GM23248 (cell line): ENCODE measurements around the gene ARPC2. TPM values are rescaled to one million over a fixed set of nuclear protein-coding genes. Genes with fewer than 3 reads are reported as not detected.

Experiments
- DNase-seq: peaks from one replicate; pipeline ENCODE4 v3.0.0-alpha.2; 2015
- H2AFZ ChIP-seq: fragments of 200-600 bp; sonication (generic); 2 replicates; pipeline ENCODE4 v1.6.1; 2016; ENCODE audit warnings: antibody characterized with exemption
- H3F3A ChIP-seq: fragments of 200-600 bp; sonication (generic); 2 replicates; pipeline ENCODE4 v1.6.1; 2016; ENCODE audit warnings: mild to moderate bottlenecking, antibody characterized with exemption, mixed run types; ENCODE audit not compliant: insufficient read depth
- H3K27ac ChIP-seq: fragments of 200-600 bp; sonication (generic); 2 replicates; pipeline ENCODE4 v1.5.1; 2016; ENCODE audit warnings: mild to moderate bottlenecking
- H3K27me3 ChIP-seq: fragments of 200-600 bp; sonication (generic); replicated peaks from 2 replicates; pipeline ENCODE4 v1.6.1; 2016; ENCODE audit warnings: mild to moderate bottlenecking; ENCODE audit not compliant: insufficient read depth
- H3K36me3 ChIP-seq: fragments of 200-600 bp; sonication (generic); 2 replicates; pipeline ENCODE4 v1.6.1; 2016; ENCODE audit warnings: low read depth, mild to moderate bottlenecking
- H3K4me1 ChIP-seq: fragments of 200-600 bp; sonication (generic); 2 replicates; pipeline ENCODE4 v1.6.1; 2016; ENCODE audit warnings: mild to moderate bottlenecking; ENCODE audit not compliant: insufficient read depth
- H3K4me2 ChIP-seq: fragments of 200-600 bp; sonication (generic); one replicate; pipeline ENCODE4 v1.6.1; 2016; ENCODE audit warnings: mild to moderate bottlenecking; ENCODE audit not compliant: unreplicated experiment
- H3K4me3 ChIP-seq: fragments of 200-600 bp; sonication (generic); 2 replicates; pipeline ENCODE4 v1.5.1; 2016; ENCODE audit warnings: mild to moderate bottlenecking
- H3K79me2 ChIP-seq: fragments of 200-600 bp; sonication (generic); 2 replicates; pipeline ENCODE4 v1.6.1; 2016; ENCODE audit warnings: mild to moderate bottlenecking; ENCODE audit not compliant: insufficient read depth
- H3K9ac ChIP-seq: fragments of 200-600 bp; sonication (generic); 2 replicates; pipeline ENCODE4 v1.6.1; 2016; ENCODE audit warnings: mild to moderate bottlenecking
- H3K9me2 ChIP-seq: fragments of 200-600 bp; sonication (generic); 2 replicates; pipeline ENCODE4 v1.6.1; 2016; ENCODE audit warnings: mixed run types, mild to moderate bottlenecking, moderate library complexity; ENCODE audit not compliant: insufficient read depth
- H3K9me3 ChIP-seq: fragments of 200-600 bp; sonication (generic); one replicate; pipeline ENCODE4 v1.6.1; 2017; ENCODE audit warnings: low read depth
- H4K20me1 ChIP-seq: fragments of 200-600 bp; sonication (generic); 2 replicates; pipeline ENCODE4 v1.6.0; 2016; ENCODE audit not compliant: insufficient read depth
- EZH2 ChIP-seq: fragments of 200-600 bp; sonication (generic); IDR thresholded peaks from 2 replicates; pipeline ENCODE4 v1.6.1; 2018; ENCODE audit warnings: antibody characterized with exemption, mild to moderate bottlenecking; ENCODE audit not compliant: insufficient read depth, poor library complexity, severe bottlenecking
- EZH2phosphoT487 ChIP-seq: fragments of 200-600 bp; sonication (generic); IDR thresholded peaks from 2 replicates; pipeline ENCODE4 v1.6.1; 2018; ENCODE audit warnings: antibody characterized with exemption, moderate library complexity, mild to moderate bottlenecking, low read depth; ENCODE audit not compliant: insufficient read depth
- WGBS, 2 experiments: methylation state at CpG; one replicate each; pipeline ENCODE4 v1.1.6; 2015 to 2017; ENCODE audit warnings: low lambda C conversion rate in 2 of 2, low coverage in 1 of 2; ENCODE audit errors: missing lambda C conversion rate in 2 of 2; 5-methylcytosine and 5-hydroxymethylcytosine counted together
- in situ Hi-C: fragments of 300-500 bp; cut with MboI; formaldehyde crosslinking; loops from 2 replicates; pipeline ENCODE4 v1.15.0; 2020
- polyA plus RNA-seq: library from polyadenylated mRNA; unstranded; fragments of >200 nt; fragmentation: Nextera tagmentation; extraction: Ambion mirVana; gene quantifications from 2 replicates; pipeline ENCODE4 v1.2.1, GENCODE V29; 2016
- total RNA-seq: library from RNA; depleted of rRNA; stranded (reverse); fragments of >200 nt; shearing (Covaris generic); gene quantifications from 2 replicates; pipeline ENCODE4 v1.2.3, GENCODE V29; 2014

The ARPC2 gene
- total and polyA plus RNA-seq, 2 experiments from 2014 or later, result 644 to 851 TPM

DNA sequence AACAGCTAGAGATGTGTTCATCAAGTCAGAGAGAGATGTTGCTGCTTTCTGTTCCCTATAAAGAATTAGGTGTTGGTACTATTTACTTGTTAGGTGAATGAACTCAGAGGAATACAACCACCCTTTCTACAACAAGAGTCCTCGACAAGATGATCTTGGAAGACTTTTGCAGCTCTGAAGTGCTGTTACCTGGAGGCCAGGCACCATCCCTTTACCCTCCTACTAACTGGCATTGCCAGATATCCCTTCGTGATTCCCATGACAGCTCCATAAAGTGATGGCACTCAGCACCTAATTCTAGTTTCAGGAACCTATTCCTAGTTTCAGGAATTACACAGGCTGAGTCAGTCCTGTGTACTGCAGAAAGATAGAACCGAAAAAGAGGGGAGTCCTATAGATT lies 9.9 kb downstream of the ARPC2 start:
- H3K4me2 ChIP-seq, result no peak overlapping the region
- H3K36me3 ChIP-seq, result peaks cover 61% of the 10 kb centered on the region
- peaks cover 25% of the 10 kb centered on the region for H4K20me1 ChIP-seq
- H3K79me2 ChIP-seq, result peaks cover 91% of the 10 kb centered on the region
- 94 to 97% methylated on average over 3 of the region's 3 CpGs for WGBS, 2 experiments
- H3K9ac ChIP-seq, result no peak overlapping the region
- no peak overlapping the region for H3K27ac ChIP-seq
- DNase-seq, result no peak
- no peak overlapping the region for H3K4me3 ChIP-seq
- in situ Hi-C loops, result no loop called here
- H3K27me3 ChIP-seq, result no peaks in the 10 kb centered on the region
- H3K4me1 ChIP-seq, result peaks cover 69% of the 10 kb centered on the region
- H3K9me2 ChIP-seq, result no peaks in the 10 kb centered on the region
- H3K9me3 ChIP-seq, result no peaks in the 10 kb centered on the region
- no peak overlapping the region for H2AFZ ChIP-seq
- peaks cover 88% of the 10 kb centered on the region for H3F3A ChIP-seq
- TF ChIP-seq EZH2phosphoT487, result no peak
- TF ChIP-seq EZH2, result no peak

DNA sequence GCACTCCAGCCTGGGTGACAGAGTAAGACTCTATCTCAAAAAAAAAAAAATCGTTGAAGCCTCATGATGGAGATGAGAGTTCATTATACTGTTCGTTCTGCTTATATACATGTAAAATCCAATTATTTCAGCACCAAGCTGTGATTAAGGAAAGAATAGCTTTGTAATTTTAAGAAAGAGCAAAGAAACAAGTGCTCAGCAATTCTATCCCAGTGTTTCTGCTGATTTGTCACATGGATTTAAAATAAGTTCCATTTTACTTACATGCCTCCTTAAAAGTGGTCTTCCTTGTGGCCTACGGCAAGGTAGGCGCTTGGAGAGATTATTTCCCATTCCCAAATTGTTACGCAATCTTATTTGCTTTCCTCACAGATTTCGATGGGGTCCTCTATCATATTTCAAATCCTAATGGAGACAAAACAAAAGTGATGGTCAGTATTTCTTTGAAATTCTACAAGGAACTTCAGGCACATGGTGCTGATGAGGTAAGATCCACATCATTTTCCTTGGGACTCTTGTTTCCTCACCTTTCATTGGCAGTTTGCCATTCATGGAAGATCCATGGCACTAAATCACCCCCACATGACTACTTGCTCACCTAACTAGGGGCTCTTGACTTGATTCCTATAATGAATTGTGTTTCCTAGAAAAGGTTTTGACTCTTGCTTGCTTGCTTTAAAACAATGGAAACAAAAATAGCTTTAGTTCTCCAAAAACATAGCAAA lies 11.5 kb downstream of the ARPC2 start:
- H3K36me3 ChIP-seq, result peaks cover 74% of the 10 kb centered on the region
- H3K27me3 ChIP-seq, result no peaks in the 10 kb centered on the region
- in situ Hi-C loops, result no loop called here
- H3K9me2 ChIP-seq, result no peaks in the 10 kb centered on the region
- no peaks in the 10 kb centered on the region for H3K9me3 ChIP-seq
- H3F3A ChIP-seq, result peaks cover 84% of the 10 kb centered on the region
- peaks cover 91% of the 10 kb centered on the region for H3K79me2 ChIP-seq
- H3K27ac ChIP-seq, result peak overlapping the region; percentile 57
- H2AFZ ChIP-seq, result no peak overlapping the region
- peak overlapping the region; percentile 29 for H3K4me3 ChIP-seq
- no peak for DNase-seq
- peak overlapping the region; percentile 74 for H3K4me2 ChIP-seq
- 97 to 99% methylated on average over 6 of the region's 6 CpGs for WGBS, 2 experiments
- TF ChIP-seq EZH2, result no peak
- no peak for TF ChIP-seq EZH2phosphoT487
- H3K9ac ChIP-seq, result no peak overlapping the region
- H4K20me1 ChIP-seq, result peaks cover 16% of the 10 kb centered on the region
- peaks cover 53% of the 10 kb centered on the region for H3K4me1 ChIP-seq

DNA sequence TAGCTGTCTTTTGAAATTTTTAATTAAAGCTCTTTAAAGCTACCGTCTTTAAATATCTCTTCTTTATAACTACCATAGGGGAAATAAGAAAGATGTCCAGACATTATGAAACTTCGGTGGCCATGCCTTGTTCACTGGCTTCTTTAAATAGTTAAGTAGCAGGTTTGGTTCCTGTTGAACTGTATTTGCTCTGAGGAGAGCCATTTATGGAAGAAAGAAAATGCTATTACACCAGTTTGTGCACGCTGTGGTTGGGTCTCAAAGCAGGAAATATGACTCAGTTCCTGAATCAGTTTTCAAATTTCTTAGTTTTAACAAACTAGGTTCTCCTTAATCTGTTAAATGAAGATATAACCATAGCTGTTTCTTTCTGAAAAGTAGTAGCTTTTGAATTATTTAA lies 12.2 kb downstream of the ARPC2 start:
- peaks cover 46% of the 10 kb centered on the region for H3K4me1 ChIP-seq
- in situ Hi-C loops, result no loop called here
- H3K36me3 ChIP-seq, result peaks cover 77% of the 10 kb centered on the region
- H3K9ac ChIP-seq, result 0 out of 2 replicates have a peak overlapping the region, but pooled peaks have one; percentile 7
- DNase-seq, result peak; percentile 84
- H3K79me2 ChIP-seq, result peaks cover 91% of the 10 kb centered on the region
- H3K27me3 ChIP-seq, result no peaks in the 10 kb centered on the region
- H3K9me3 ChIP-seq, result no peaks in the 10 kb centered on the region
- H3K27ac ChIP-seq, result peak overlapping the region; percentile 57
- no peak overlapping the region for H2AFZ ChIP-seq
- H4K20me1 ChIP-seq, result peaks cover 10% of the 10 kb centered on the region
- TF ChIP-seq EZH2 (no peak), EZH2phosphoT487 (no peak)
- H3F3A ChIP-seq, result peaks cover 81% of the 10 kb centered on the region
- WGBS, 2 experiments, result 6 to 15% methylated on average over 3 of the region's 3 CpGs
- H3K4me3 ChIP-seq, result peak overlapping the region; percentile 29
- H3K9me2 ChIP-seq, result no peaks in the 10 kb centered on the region
- H3K4me2 ChIP-seq, result peak overlapping the region; percentile 74

DNA sequence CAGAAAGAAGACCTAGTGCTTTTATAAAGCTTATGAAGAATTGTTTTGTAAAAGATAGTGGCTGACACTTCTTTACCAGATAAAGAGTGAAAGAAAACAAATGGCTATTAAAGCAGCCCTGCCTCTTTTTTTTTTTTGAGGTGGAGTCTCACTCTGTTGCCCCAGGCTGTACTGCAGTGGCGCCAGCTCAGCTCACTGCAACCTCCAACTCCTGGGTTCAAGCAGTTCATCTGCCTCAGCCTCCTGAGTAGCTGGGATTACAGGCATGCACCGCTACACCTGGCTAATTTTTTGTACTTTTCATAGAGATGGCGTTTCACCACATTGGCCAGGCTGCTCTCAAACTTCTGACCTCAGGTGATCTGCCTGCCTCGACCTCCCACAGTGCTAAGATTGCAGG lies 12.9 kb downstream of the ARPC2 start:
- Histone ChIP-seq H3K4me2 (peak overlapping the region; percentile 74), H3K4me3 (peak overlapping the region; percentile 29), H3K4me1 (peaks cover 40% of the 10 kb centered on the region), H3K79me2 (peaks cover 91% of the 10 kb centered on the region), H3K27ac (peak overlapping the region; percentile 57), H3K9me3 (no peaks in the 10 kb centered on the region), H3F3A (peaks cover 81% of the 10 kb centered on the region), H3K9ac (peak overlapping the region; percentile 7; the same call in 1 of the 2 replicates), H2AFZ (no peak overlapping the region), H4K20me1 (peaks cover 9% of the 10 kb centered on the region), H3K36me3 (peaks cover 77% of the 10 kb centered on the region), H3K27me3 (no peaks in the 10 kb centered on the region), H3K9me2 (no peaks in the 10 kb centered on the region)
- in situ Hi-C loops, result no loop called here
- TF ChIP-seq EZH2phosphoT487, result no peak
- no peak for TF ChIP-seq EZH2
- WGBS, 2 experiments, result 90 to 98% methylated on average over 4 of the region's 4 CpGs
- peak; percentile 41 for DNase-seq
